ENCODE data around the gene URB2.

DNA sequence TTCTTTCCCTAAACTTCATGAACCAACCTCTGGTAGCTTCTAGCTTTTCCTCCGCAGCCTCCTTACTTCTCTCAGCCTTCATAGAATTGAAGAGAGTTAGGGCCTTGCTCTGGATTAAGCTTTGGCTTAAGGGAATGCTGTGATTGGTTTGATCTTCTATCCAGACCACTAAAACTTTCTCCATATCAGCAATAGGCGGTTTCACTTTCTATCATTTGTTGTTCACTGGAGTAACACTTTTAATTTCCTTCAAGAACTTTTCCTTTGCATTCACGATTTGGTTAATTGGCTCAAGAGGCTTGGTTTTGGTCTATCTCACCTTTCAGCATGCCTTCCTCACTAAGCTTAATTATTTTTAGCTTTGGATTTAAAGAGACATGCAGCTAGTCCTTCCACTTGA, 5.1 kb downstream of the URB2 start:
- TF ChIP-seq, protein P1, sequence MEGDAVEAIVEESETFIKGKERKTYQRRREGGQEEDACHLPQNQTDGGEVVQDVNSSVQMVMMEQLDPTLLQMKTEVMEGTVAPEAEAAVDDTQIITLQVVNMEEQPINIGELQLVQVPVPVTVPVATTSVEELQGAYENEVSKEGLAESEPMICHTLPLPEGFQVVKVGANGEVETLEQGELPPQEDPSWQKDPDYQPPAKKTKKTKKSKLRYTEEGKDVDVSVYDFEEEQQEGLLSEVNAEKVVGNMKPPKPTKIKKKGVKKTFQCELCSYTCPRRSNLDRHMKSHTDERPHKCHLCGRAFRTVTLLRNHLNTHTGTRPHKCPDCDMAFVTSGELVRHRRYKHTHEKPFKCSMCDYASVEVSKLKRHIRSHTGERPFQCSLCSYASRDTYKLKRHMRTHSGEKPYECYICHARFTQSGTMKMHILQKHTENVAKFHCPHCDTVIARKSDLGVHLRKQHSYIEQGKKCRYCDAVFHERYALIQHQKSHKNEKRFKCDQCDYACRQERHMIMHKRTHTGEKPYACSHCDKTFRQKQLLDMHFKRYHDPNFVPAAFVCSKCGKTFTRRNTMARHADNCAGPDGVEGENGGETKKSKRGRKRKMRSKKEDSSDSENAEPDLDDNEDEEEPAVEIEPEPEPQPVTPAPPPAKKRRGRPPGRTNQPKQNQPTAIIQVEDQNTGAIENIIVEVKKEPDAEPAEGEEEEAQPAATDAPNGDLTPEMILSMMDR (IDR thresholded peaks at IDR 0.05): no peak
- TF ChIP-seq EP300 (IDR thresholded peaks at IDR 0.05; ENCODE audit: borderline replicate concordance in 1 of 2, low read depth in 1 of 2, low read length in 1 of 2) (no peak), POLR2AphosphoS5 (IDR thresholded peaks at IDR 0.05; ENCODE audit: low read depth, low read length) (no peak)

Data from SK-N-SH (cell line).